HG03025 (cell line): Measurements from ENCODE around the gene GPR141.

Experiments
- ATAC-seq: cut with Tn5 transposase; IDR thresholded peaks from one replicate; pipeline ENCODE4 v1.9.1; 2021; ENCODE audit warnings: mild to moderate bottlenecking, moderate library complexity; ENCODE audit not compliant: unreplicated experiment, low FRiP score

The GPR141 gene

GRCh38 chr7:37729181-37729580, 45.6 kb downstream of the GPR141 start:
- no peak for ATAC-seq

DNA sequence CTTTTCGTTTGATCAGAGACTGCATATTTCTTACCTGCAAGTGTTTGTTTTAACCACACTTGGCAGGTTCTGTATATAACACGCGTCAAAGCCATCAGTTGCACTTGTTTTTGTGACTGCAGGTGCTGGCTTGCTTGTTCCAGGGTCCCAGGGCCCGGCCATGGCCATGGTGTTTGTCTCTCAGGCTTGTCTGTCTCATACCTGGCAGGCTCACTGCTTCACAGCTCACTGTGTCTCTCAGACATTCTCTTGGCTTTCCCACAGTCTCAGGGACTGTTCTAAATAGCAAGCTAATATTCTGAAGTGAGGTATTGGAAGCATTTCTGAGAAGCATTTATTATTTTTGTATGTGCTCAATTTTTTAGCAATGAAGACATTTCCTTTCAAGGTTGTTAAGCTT, 46.9 kb downstream of the GPR141 start:
- ATAC-seq: no peak

GRCh38 chr7:37732253-37732652, 48.7 kb downstream of the GPR141 start:
- ATAC-seq: no peak

DNA sequence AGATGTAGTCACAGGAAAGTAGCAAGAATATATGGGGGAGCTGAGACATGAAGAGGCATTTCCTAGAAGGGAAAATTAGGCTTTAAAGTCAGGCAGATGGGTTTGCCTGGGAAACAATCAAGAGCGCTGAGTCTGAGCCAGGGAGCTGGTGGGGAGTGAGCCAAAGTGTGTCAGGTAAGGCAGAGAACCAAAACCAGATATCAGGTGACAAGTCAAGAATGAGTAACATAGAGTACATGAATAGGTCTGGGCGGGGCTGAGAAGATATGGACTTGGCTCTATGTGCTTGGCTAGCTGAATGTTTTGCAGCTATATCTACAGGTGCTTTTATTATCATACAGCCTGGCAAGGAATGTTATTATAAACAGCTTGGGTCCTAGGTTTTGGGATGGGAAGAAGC, 49.3 kb downstream of the GPR141 start:
- no peak for ATAC-seq

DNA sequence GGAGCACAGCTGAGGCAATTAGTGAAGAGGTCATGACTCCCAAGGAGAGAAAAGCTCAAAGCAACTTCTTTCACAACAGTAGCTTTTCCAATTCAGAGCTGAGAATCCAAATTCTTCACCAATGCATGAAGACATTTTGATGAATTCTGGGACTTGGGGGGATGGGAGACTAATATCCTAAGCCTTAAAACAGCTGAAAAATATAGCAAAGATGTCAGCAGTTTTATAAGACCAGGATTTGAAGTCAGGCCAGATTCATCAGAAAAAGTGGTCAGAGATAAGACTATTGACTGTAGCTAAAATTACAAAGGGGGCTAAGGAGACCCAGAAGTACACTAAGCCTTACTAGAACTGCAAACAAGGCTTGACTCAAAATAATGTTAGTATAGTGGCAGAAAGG, 51.6 kb downstream of the GPR141 start:
- ATAC-seq: no peak

GRCh38 chr7:37738321-37738720, 54.8 kb downstream of the GPR141 start:
- no peak for ATAC-seq

- no peak for ATAC-seq
Measured at GRCh38 chr7:37740398-37740797, 56.8 kb downstream of the GPR141 start.

DNA sequence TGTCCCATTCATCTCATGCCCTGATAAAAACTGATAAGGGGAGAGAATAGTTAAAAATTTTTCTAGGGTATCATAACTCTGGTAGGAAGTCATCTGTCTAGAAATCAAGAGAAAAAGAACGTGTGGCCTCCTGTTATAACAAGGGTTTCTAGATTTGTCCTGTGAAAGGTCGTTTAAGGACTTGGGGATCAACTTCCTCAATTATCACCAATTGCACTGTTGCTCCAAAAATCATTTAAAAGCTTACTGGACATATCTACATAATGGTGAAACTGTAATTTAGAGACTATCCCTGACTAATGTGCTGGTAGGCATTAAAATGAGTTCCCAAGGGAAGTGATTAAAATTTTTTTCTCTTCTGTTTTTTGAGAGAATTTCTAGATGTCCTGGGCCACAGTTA, 58.2 kb downstream of the GPR141 start:
- no peak for ATAC-seq

DNA sequence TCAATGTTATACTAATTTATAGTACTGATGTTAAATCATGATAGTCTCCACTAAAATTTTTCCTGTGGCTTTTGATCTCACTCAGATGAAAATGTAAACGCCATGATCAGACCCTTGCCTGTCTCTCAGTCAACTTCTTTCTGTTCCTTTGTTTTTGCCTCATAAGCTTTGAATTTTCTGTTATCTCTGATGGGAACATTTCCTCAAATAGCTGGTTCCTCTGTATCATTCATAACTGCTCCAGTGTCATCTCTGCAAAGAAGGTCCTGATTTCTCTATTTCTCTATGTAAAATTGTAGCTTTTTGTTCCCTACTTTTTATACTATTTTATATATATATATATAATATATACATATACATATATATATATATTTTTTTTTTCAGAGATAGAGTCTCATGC, 67.5 kb downstream of the GPR141 start:
- no peak for ATAC-seq

GRCh38 chr7:37753398-37754050, 70.0 kb downstream of the GPR141 start:
- no peak for ATAC-seq

GRCh38 chr7:37756797-37757551, 73.4 kb downstream of the GPR141 start:
- ATAC-seq: no peak

GRCh38 chr7:37757563-37757962, 74.0 kb downstream of the GPR141 start:
- ATAC-seq: no peak

DNA sequence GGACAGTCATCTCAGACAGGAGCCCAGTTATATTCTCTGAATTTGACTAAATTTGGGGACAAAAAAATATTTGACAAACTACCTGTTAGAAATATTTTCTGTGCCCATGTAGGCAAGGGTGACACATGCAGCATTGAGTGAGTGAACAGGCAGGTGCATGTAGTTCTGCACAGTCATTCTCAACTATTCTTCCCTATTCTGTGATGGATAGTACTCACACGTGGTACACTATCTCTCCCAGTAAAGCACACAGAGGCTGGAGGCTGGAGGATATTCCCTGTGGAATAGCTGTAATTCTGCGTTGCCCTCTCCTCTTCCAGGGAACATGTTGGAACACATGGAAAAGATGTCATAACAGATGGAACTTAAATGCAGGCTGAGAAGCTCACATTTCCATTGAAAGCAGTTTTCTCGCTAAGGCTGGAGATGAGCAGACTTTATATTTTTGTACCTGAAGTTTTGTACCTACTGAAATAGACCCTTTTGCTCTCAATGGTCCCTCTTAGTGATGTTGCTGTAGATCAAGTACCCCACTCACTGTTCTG, 75.0 kb downstream of the GPR141 start:
- ATAC-seq: no peak

DNA sequence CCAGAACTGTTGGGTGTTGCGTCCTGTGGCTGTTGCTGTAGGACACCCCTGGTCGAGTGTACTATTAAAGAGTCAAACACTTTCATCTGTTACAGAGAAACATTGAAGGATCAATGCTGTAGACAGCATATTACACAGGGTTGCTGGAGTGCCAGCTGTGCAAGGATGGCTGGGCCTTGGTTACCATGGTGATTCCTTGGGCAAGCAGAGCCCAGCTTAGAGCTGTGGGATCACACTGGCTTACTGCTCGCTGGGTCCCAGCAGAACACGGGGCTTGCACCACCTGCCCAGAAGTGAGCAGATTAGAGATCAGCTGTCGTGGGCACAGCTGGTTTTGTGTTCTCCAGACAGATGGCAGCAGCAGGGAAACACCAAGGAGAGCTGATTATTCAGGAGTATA, 76.0 kb downstream of the GPR141 start:
- no peak for ATAC-seq

- ATAC-seq: no peak
Measured at GRCh38 chr7:37765421-37765829, 81.9 kb downstream of the GPR141 start.

GRCh38 chr7:37765872-37766525, 82.4 kb downstream of the GPR141 start:
- no peak for ATAC-seq

DNA sequence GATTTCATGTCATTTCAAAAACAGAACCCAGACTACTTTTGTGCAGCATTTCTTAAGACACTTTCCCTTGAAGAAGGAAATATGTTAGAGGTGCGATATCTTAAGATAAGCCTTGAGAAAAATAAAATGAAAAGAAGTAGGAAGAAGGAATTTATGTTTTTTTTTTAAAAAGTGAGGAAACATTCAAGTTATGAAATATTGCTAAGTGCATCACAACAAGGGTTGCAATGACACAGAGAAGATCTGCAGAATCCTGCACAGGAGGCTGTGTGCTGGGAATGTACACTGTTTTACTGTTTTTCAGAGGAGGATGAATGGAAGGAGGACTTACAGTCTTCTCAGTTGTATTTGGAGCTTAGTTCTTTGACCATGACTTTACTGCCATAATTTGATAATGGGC, 85.0 kb downstream of the GPR141 start:
- ATAC-seq: no peak

DNA sequence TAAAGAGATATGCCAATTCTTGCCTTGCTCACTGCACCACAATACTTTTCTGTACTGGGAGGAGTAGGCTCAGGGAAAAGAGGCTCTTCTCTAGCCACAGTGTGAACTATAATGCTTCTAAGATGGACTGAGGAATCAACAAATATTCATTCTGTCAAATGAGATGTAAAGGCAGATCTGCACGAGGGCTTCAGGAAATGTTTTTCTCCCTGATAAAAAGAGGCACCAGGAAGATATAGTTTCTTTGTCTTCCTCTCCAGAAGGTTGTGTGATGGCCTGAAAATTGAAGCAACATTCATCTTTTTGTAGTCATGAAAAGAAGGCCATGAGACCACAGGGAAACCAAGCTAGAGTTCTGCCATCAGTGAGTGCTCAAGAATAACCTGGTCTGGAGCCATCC, 85.7 kb downstream of the GPR141 start:
- ATAC-seq: no peak

- ATAC-seq: no peak
Measured at GRCh38 chr7:37769726-37770125, 86.2 kb downstream of the GPR141 start.

- ATAC-seq: no peak
Measured at GRCh38 chr7:37770838-37771237, 87.3 kb downstream of the GPR141 start.

DNA sequence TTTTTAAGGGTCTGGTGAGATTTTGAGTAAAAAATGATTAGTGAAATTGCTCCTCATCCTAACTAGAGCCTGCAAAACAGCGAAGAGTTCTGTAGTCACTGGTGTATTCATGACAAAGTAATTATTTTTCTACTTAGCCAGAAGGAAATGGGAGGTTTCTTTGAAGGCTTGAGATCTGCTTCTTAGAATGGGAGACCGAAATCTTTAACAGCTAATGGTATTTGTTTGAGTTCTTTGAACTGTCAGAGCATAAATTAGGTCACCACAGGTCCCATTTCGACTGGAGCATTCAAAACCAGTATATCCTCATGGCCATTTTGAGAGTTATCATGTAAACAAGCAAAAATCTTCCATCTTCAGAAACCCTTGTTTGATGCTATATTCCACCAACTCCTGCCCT, 87.8 kb downstream of the GPR141 start:
- no peak for ATAC-seq

GRCh38 chr7:37771801-37772200, 88.2 kb downstream of the GPR141 start:
- no peak for ATAC-seq
